Spleen (tissue), 11 donors: ENCODE data around the gene CFAP45. TPM values are rescaled to one million over a fixed set of nuclear protein-coding genes. Genes with fewer than 3 reads are reported as not detected.
A peak's percentile ranks its signal among the peaks of the same experiment; 100 is the strongest.

Experiments used
- DNase-seq: peaks from one replicate; pipeline ENCODE4 v3.0.0-alpha.2; 2020
- H3K27ac ChIP-seq, 8 donors: fragments of 200-600 bp; sonication (generic) in 7 of 8; 1 replicate in 4 of 8; 2 replicates in 4 of 8; pipeline versions ENCODE4 v1.5.0 to v1.8.0; 2016 to 2021; ENCODE audit warnings: inconsistent platforms in 4 of 8, mild to moderate bottlenecking in 4 of 8, moderate library complexity in 1 of 8
- H3K27me3 ChIP-seq, 7 donors: fragments of 200-600 bp; sonication (generic) in 6 of 7; replicated peaks in 1 of 7; 1 replicate in 4 of 7; 2 replicates in 3 of 7; pipeline versions ENCODE4 v1.5.0 to v1.8.0; 2016 to 2021; ENCODE audit warnings: inconsistent platforms in 3 of 7, mild to moderate bottlenecking in 1 of 7
- H3K36me3 ChIP-seq, 6 donors: fragments of 200-600 bp; sonication (generic) in 5 of 6; 1 replicate in 4 of 6; 2 replicates in 2 of 6; pipeline versions ENCODE4 v1.5.0 to v1.8.0; 2016 to 2021; ENCODE audit warnings: inconsistent platforms in 2 of 6
- H3K4me1 ChIP-seq, 6 donors: fragments of 200-600 bp; sonication (generic) in 5 of 6; 1 replicate in 3 of 6; 2 replicates in 3 of 6; pipeline versions ENCODE4 v1.5.0 to v1.8.0; 2016 to 2021; ENCODE audit warnings: inconsistent platforms in 3 of 6
- H3K4me3 ChIP-seq, 8 donors: fragments of 200-600 bp; sonication (generic) in 7 of 8; 1 replicate in 4 of 8; 2 replicates in 4 of 8; pipeline versions ENCODE4 v1.5.0 to v1.8.0; 2016 to 2021; ENCODE audit warnings: inconsistent platforms in 4 of 8, mild to moderate bottlenecking in 4 of 8, moderate library complexity in 2 of 8
- H3K9me3 ChIP-seq, 8 donors: fragments of 200-600 bp; sonication (generic) in 7 of 8; 1 replicate in 4 of 8; 2 replicates in 4 of 8; pipeline versions ENCODE4 v1.5.0 to v1.8.0; 2016 to 2021; ENCODE audit warnings: inconsistent platforms in 4 of 8
- POLR2A ChIP-seq, 3 donors: fragments of 450-650 bp; IDR thresholded peaks; one replicate each; pipeline ENCODE4 v1.5.1; 2017; ENCODE audit warnings: antibody characterized with exemption in 3 of 3, mild to moderate bottlenecking in 1 of 3
- POLR2AphosphoS5 ChIP-seq, 3 donors: sonication (generic); formaldehyde crosslinking; IDR thresholded peaks; one replicate each; pipeline ENCODE4 v1.5.1; 2017; ENCODE audit warnings: antibody characterized with exemption in 3 of 3
- WGBS, 5 donors: extraction: QIAGEN DNeasy Blood & Tissue Kit in 3 of 5; methylation state at CpG; one replicate each; pipeline versions ENCODE4 v1.1.5 to v1.1.7; 2013 to 2018; 5-methylcytosine and 5-hydroxymethylcytosine counted together
- intact Hi-C: fragments of 100-400 bp; cut with DNase I; formaldehyde crosslinking; loops from one replicate; pipeline ENCODE4 v1.15.0; 2023; ENCODE audit warnings: low total_unique reads
- polyA plus RNA-seq, 3 donors: library from polyadenylated mRNA; stranded (reverse); fragments of 200-250 nt; gene quantifications; one replicate each; pipeline ENCODE4 v1.2.1, GENCODE V29; 2013
- total RNA-seq, 7 donors: library from RNA; depleted of rRNA in 3 of 7; stranded (reverse); fragments of >200 nt in 3 of 7; fragmentation: NEBNext Ultra II Directional in 4 of 7; extraction: Animal tissue kit (Norgen Biotek cat#: 25700) in 4 of 7; gene quantifications; one replicate each; pipeline versions ENCODE4 v1.1.0 to v1.2.1, GENCODE V29; 2016 to 2021
- TF ChIP-seq, protein P1 (sequence below), 11 experiments: fragments of 200-600 bp in 7 of 11; fragments of 450-650 bp in 4 of 11; sonication (generic) in 4 of 11; IDR thresholded peaks in 8 of 11; conservative IDR thresholded peaks in 3 of 11; 1 replicate in 7 of 11; 2 replicates in 4 of 11; pipeline versions ENCODE4 v1.4.0 to v1.8.0; 2016 to 2021; ENCODE audit warnings: antibody characterized with exemption in 11 of 11, inconsistent platforms in 4 of 11, mild to moderate bottlenecking in 1 of 11
- donor health status: healthy with polysubstance abuse.
- donor health status: DM: no; HTN: no; CAD: no; lungs with moderate emphysema.
- donor health status: DM: no; HTN: no; CAD: no.
- donor health status: Bipolar disorder and iron deficiency.
- donor health status: healthy.
- donor health status: DM: no; HTN: no; CAD: no.
- donor health status: DM: yes; HTN: yes; CAD: no.

CFAP45 gene
- total and polyA plus RNA-seq, 10 donors = 0.58 to 3.0 (median 1.9) TPM

DNA sequence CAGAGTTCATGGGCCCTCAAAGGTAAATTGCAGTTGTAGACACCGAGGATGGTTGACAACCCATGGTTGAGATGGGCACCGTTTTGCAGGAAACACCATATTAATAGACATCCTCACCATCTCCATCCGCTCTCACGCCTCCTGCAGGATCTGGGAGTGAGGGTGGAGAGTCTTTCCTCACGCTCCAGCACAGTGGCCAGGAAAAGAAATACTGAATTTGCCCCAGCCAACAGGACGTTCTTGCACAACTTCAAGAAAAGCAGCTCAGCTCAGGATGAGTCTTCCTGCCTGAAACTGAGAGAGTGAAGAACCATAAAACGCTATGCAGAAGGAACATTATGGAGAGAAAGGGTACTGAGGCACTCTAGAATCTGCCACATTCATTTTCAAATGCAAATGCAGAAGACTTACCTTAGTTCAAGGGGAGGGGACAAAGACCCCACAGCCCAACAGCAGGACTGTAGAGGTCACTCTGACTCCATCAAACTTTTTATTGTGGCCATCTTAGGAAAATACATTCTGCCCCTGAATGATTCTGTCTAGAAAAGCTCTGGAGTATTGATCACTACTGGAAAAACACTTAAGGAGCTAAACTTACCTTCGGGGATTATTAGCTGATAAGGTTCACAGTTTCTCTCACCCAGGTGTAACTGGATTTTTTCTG is 64.0 kb downstream of the CFAP45 start:
- no peaks in the 10 kb centered on the region for H3K27me3 ChIP-seq
- no peak for TF ChIP-seq POLR2A (IDR thresholded peaks at IDR 0.05)
- TF ChIP-seq, protein P1, sequence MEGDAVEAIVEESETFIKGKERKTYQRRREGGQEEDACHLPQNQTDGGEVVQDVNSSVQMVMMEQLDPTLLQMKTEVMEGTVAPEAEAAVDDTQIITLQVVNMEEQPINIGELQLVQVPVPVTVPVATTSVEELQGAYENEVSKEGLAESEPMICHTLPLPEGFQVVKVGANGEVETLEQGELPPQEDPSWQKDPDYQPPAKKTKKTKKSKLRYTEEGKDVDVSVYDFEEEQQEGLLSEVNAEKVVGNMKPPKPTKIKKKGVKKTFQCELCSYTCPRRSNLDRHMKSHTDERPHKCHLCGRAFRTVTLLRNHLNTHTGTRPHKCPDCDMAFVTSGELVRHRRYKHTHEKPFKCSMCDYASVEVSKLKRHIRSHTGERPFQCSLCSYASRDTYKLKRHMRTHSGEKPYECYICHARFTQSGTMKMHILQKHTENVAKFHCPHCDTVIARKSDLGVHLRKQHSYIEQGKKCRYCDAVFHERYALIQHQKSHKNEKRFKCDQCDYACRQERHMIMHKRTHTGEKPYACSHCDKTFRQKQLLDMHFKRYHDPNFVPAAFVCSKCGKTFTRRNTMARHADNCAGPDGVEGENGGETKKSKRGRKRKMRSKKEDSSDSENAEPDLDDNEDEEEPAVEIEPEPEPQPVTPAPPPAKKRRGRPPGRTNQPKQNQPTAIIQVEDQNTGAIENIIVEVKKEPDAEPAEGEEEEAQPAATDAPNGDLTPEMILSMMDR (IDR thresholded peaks at IDR 0.05 in 8 of 11, conservative IDR thresholded peaks at IDR 0.05 in 3 of 11) = peak in 1 of 11 experiments; percentile 12
- TF ChIP-seq POLR2AphosphoS5 (IDR thresholded peaks at IDR 0.05) = no peak
- H3K36me3 ChIP-seq = peaks cover 0 to 48% (median 1%) of the 10 kb centered on the region in 6 donors
- H3K27ac ChIP-seq = no peak overlapping the region
- intact Hi-C loops = no loop called here
- WGBS, 5 donors = 69 to 87% (median 73%) methylated on average over 8 of the region's 8 CpGs
- H3K9me3 ChIP-seq = no peaks in the 10 kb centered on the region
- H3K4me1 ChIP-seq = no peaks in the 10 kb centered on the region
- no peak overlapping the region for H3K4me3 ChIP-seq
- DNase-seq = no peak

DNA sequence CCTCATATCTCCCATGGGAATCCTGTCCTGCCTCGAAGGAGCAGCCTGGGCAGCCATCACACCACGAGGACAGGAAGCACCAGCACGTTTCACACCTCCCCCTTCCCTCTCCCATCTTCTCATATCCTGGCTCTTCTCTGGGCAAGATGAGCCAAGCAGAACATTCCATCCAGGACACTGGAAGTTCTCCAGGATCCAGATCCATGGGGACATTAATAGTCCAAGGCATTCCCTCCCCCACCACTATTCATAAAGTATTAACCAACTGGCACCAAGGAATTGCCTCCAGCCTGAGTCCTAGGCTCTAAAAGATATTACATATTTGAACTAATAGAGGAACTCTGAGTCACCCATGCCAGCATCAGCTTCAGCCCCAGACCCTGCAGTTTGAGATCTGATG is 64.6 kb downstream of the CFAP45 start:
- DNase-seq = no peak
- Histone ChIP-seq H3K9me3 (no peaks in the 10 kb centered on the region), H3K4me3 (no peak overlapping the region), H3K36me3 (peaks cover 0 to 48% (median 1%) of the 10 kb centered on the region in 6 donors), H3K27ac (no peak overlapping the region), H3K27me3 (no peaks in the 10 kb centered on the region), H3K4me1 (peaks cover 0 to 1% (median under 1%) of the 10 kb centered on the region in 6 donors)
- intact Hi-C loops = no loop called here
- TF ChIP-seq POLR2AphosphoS5 (IDR thresholded peaks at IDR 0.05) = no peak
- TF ChIP-seq, protein P1 (IDR thresholded peaks at IDR 0.05 in 8 of 11, conservative IDR thresholded peaks at IDR 0.05 in 3 of 11) = no peak
- TF ChIP-seq POLR2A (IDR thresholded peaks at IDR 0.05) = no peak
- WGBS, 5 donors = 40 to 64% (median 58%) methylated on average over 3 of the region's 3 CpGs

DNA sequence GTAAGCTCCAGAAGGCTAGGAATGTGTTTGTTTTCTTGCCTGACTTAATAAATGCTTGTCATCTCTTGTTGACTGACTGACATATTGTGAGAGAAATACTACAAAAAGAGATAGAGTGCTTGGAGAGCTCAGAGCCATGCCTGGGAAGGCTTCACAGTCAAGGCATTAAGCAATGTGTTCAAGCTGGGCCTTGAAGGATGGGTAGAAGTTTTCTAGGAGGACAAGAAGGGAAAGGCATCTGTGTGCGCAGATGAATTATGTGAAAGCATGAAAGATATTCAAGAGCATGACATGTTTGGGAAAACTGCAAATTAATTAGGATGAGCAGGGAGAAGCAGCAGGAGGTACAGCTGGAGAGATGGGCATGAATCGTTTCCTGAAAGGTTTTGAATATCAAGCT is 67.7 kb downstream of the CFAP45 start:
- WGBS, 5 donors = 91 to 95% (median 94%) methylated on average over 2 of the region's 2 CpGs
- no peak for DNase-seq
- TF ChIP-seq, protein P1 (IDR thresholded peaks at IDR 0.05 in 8 of 11, conservative IDR thresholded peaks at IDR 0.05 in 3 of 11) = no peak
- TF ChIP-seq POLR2AphosphoS5 (IDR thresholded peaks at IDR 0.05) (no peak), POLR2A (IDR thresholded peaks at IDR 0.05) (no peak)

DNA sequence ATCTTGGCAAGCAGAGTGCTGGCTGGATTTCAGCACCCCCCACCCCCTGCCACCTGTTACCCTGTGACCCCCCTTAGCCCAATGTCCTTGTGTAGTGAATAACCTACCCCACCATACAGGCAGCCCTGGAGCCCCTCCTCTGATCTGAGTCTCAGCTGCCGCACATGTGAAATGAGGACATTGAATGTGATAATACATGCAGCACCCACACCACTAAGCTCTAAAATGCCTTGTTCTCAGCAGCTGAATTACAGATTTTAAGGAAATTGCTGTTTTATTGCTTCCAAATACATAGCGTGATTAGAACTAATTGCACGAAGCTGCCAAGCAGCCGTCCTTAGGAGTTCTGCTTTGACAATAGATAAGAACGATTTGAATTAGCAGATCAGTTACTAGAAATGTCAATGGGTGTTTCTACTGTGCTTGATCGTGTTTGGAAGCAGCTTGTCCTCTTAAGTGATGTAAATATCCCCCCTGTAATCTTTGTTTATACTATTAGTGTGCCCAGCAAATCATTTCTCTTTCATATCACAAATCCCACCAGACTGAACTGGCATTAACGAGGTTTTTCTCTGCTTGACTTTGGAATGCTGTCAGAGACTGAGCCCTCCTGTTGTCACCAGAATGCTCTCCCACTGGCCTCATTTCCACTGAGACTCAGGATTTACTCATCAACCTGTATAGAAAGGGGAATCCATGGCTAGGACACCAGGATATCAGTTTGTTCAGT is 68.4 kb downstream of the CFAP45 start:
- H3K36me3 ChIP-seq = peaks cover 0 to 35% (median 1%) of the 10 kb centered on the region in 6 donors
- no peaks in the 10 kb centered on the region for H3K9me3 ChIP-seq
- 75 to 85% (median 85%) methylated on average over 7 of the region's 7 CpGs for WGBS, 5 donors
- TF ChIP-seq, protein P1 (IDR thresholded peaks at IDR 0.05 in 8 of 11, conservative IDR thresholded peaks at IDR 0.05 in 3 of 11) = no peak
- TF ChIP-seq POLR2AphosphoS5 (IDR thresholded peaks at IDR 0.05) = no peak
- no peak for TF ChIP-seq POLR2A (IDR thresholded peaks at IDR 0.05)
- no peak overlapping the region for H3K4me3 ChIP-seq
- H3K4me1 ChIP-seq = peaks cover 11 to 39% (median 35%) of the 10 kb centered on the region in 6 donors
- no peaks in the 10 kb centered on the region for H3K27me3 ChIP-seq
- intact Hi-C loops = no loop called here
- DNase-seq = no peak
- no peak overlapping the region for H3K27ac ChIP-seq

More for the DNA sequence above, 67.7 kb downstream of the CFAP45 start:
- Histone ChIP-seq H3K4me1 (peaks cover 7 to 32% (median 28%) of the 10 kb centered on the region in 6 donors), H3K36me3 (peaks cover 0 to 42% (median 1%) of the 10 kb centered on the region in 6 donors), H3K4me3 (no peak overlapping the region), H3K9me3 (no peaks in the 10 kb centered on the region), H3K27me3 (no peaks in the 10 kb centered on the region), H3K27ac (no peak overlapping the region)
- intact Hi-C loops = no loop called here
